Measurements from ENCODE around the gene LRP2. TPM values are rescaled to one million over a fixed set of nuclear protein-coding genes. Genes with fewer than 3 reads are reported as not detected.

Gene LRP2
- total and polyA plus RNA-seq, 2 donors, result 0.26 TPM; not detected in 1

- no peaks in the 10 kb centered on the region for H3K4me1 ChIP-seq (ENCODE audit: insufficient read depth)
- H3K36me3 ChIP-seq (ENCODE audit: insufficient read depth), result no peaks in the 10 kb centered on the region
- DNase-seq (ENCODE audit: extremely low spot score), result no peak
- H3K4me3 ChIP-seq (ENCODE audit: low read depth, low read length), result no peak overlapping the region
- 54% methylated on average over 4 of the region's 4 CpGs for WGBS
- H3K27ac ChIP-seq (ENCODE audit: low read depth), result no peak overlapping the region
These were observed 60.6 kb downstream of the LRP2 start for GRCh38 chr2:169301596-169302335.

GRCh38 chr2:169300636-169301530, 61.5 kb downstream of the LRP2 start:
- Histone ChIP-seq H3K36me3 (ENCODE audit: insufficient read depth) (no peaks in the 10 kb centered on the region), H3K4me3 (ENCODE audit: low read depth, low read length) (no peak overlapping the region), H3K4me1 (ENCODE audit: insufficient read depth) (no peaks in the 10 kb centered on the region), H3K27ac (ENCODE audit: low read depth) (no peak overlapping the region)
- DNase-seq (ENCODE audit: extremely low spot score), result no peak
- WGBS, result 28% methylated on average over 5 of the region's 5 CpGs

DNA sequence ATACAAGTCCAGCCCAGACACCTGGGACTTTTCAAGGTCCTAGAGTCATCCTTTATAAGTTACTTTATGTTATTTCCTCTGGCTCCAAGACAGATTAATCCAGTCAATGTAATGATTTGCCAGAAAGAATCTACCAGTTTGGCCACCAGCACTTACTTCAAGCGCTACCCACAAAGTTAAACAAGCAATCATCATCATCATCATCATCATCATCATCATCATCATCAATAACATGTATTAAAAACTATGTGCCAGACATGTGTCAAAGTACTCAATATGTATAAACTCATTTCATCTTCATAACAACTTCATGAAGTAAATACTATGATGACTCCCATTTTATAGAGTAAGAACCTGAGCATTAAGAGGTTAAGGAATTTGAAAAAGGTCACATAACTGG, 64.3 kb downstream of the LRP2 start:
- Histone ChIP-seq H3K4me1 (ENCODE audit: insufficient read depth) (no peaks in the 10 kb centered on the region), H3K4me3 (ENCODE audit: low read depth, low read length) (no peak overlapping the region), H3K27ac (ENCODE audit: low read depth) (no peak overlapping the region), H3K36me3 (ENCODE audit: insufficient read depth) (no peaks in the 10 kb centered on the region)
- 95% methylated on average over 1 of the region's 1 CpG for WGBS
- DNase-seq (ENCODE audit: extremely low spot score), result no peak

DNA sequence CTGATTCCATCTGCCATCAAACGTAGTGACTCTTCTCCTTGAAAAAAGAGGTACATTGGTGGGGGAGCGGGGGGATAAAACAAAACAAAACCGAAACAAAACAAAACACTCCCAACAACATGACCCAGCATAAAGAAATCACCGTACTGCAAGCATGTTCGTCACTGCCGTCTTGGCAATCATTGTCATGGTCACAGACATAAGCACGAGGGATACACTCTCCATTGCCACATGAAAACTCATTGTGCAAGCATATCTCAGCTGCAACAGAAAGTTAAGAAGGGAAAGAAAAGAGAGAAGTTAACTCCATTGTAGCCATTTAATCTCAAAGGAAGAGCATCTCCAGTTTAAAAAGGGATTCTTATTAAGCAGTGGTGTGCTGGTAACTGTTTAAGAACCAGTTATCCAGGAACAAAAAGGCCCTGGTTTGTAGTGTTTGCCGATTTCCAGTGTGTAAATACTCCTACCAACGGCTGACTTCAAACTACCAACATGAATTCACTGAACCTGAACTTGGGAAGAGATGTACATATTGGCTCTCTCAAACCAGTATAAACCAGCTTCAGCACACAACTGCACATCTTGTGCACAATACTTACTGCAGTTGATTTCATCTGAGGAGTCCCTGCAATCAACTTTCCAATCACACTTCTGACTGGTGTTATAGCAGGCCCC, 68.2 kb downstream of the LRP2 start:
- no peaks in the 10 kb centered on the region for H3K36me3 ChIP-seq (ENCODE audit: insufficient read depth)
- DNase-seq (ENCODE audit: extremely low spot score), result no peak
- H3K27ac ChIP-seq (ENCODE audit: low read depth), result no peak overlapping the region
- H3K4me1 ChIP-seq (ENCODE audit: insufficient read depth), result no peaks in the 10 kb centered on the region
- WGBS, result 82% methylated on average over 9 of the region's 9 CpGs
- no peak overlapping the region for H3K4me3 ChIP-seq (ENCODE audit: low read depth, low read length)

DNA sequence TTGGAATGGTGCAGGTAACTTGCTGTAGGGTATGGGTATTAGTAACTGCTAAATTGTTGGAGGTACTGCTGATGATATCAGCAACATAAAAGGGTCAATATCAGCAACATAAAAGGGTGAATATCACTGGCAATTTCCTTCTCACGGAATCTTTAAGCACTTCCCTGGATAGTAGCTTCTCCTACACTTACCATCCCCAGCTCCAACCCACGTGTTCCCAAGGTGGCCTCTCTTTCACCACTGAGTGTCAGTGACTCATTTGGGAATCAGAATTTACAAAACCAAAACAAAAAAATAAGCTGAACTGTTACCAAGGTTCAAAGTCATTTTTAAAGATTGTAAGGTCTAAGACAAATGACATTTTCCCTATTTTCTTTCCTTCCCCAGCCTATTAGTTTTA, 70.8 kb downstream of the LRP2 start:
- DNase-seq (ENCODE audit: extremely low spot score), result no peak
- WGBS, result 34% methylated on average over 2 of the region's 2 CpGs
- H3K36me3 ChIP-seq (ENCODE audit: insufficient read depth), result no peaks in the 10 kb centered on the region
- H3K27ac ChIP-seq (ENCODE audit: low read depth), result no peak overlapping the region
- H3K4me3 ChIP-seq (ENCODE audit: low read depth, low read length), result no peak overlapping the region
- no peaks in the 10 kb centered on the region for H3K4me1 ChIP-seq (ENCODE audit: insufficient read depth)

- Histone ChIP-seq H3K4me1 (ENCODE audit: insufficient read depth) (no peaks in the 10 kb centered on the region), H3K4me3 (ENCODE audit: low read depth, low read length) (no peak overlapping the region), H3K27ac (ENCODE audit: low read depth) (no peak overlapping the region), H3K36me3 (ENCODE audit: insufficient read depth) (no peaks in the 10 kb centered on the region)
- DNase-seq (ENCODE audit: extremely low spot score), result no peak
- WGBS, result 37% methylated on average over 3 of the region's 3 CpGs
These were observed 71.9 kb downstream of the LRP2 start for GRCh38 chr2:169290433-169290832.

DNA sequence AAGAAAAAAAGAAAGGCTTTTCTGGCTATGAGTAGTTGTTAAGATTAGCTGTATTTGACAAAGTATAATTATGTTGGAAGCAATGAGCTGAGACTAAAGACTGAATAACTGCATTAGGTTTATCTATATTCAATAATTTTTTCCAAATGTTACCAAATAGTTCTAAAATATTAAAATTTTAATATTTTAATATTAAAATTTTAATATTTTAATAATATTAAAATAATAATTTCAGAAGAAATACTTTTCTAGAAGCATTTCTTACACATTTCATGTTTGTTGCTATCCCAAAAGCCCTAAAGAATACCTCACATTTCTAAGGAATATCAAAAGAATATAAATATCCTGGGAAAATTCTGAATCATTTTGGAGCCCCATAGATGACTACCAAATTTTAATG, 74.7 kb downstream of the LRP2 start:
- Histone ChIP-seq H3K4me3 (ENCODE audit: low read depth, low read length) (no peak overlapping the region), H3K36me3 (ENCODE audit: insufficient read depth) (no peaks in the 10 kb centered on the region), H3K4me1 (ENCODE audit: insufficient read depth) (no peaks in the 10 kb centered on the region), H3K27ac (ENCODE audit: low read depth) (no peak overlapping the region)
- no peak for DNase-seq (ENCODE audit: extremely low spot score)

GRCh38 chr2:169286624-169287231, 75.6 kb downstream of the LRP2 start:
- Histone ChIP-seq H3K4me3 (ENCODE audit: low read depth, low read length) (no peak overlapping the region), H3K36me3 (ENCODE audit: insufficient read depth) (no peaks in the 10 kb centered on the region), H3K4me1 (ENCODE audit: insufficient read depth) (no peaks in the 10 kb centered on the region), H3K27ac (ENCODE audit: low read depth) (no peak overlapping the region)
- DNase-seq (ENCODE audit: extremely low spot score), result no peak
- WGBS, result 68% methylated on average over 4 of the region's 4 CpGs

DNA sequence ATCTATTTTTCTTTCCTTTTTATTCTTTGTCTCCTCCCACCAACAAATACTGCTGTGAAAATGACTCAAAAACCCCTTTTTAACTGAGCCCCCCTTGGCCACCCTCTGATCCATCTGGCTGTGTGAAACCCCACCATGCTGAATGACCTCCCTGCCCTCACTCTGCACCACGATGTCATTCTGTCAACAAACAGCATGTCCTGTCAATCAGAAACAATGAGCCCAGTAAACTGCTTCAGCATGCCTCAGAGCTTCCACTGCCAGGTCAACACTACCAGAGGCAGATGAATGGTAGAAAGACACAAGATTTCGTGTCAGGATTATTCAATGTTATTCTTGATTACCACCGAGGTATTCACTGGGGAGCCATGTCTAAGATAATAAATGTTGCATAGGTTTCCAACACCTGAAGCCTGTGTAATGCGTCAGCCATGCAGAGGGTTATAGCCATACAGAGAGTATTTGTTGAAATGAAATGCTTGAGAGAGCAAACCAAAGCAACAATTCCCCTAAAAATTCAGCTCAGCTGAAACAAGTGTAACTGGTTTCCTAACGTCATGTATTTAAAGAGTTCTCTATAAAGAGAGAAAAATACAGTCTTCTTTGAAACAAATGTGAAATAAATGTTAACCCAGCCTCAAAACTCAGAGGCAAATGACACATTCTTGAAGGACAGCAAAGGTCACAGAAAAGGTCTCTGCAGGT, 76.7 kb downstream of the LRP2 start:
- no peak for DNase-seq (ENCODE audit: extremely low spot score)
- no peaks in the 10 kb centered on the region for H3K36me3 ChIP-seq (ENCODE audit: insufficient read depth)
- H3K4me3 ChIP-seq (ENCODE audit: low read depth, low read length), result no peak overlapping the region
- WGBS, result 57% methylated on average over 5 of the region's 5 CpGs
- H3K4me1 ChIP-seq (ENCODE audit: insufficient read depth), result no peaks in the 10 kb centered on the region
- H3K27ac ChIP-seq (ENCODE audit: low read depth), result no peak overlapping the region

- Histone ChIP-seq H3K4me1 (ENCODE audit: insufficient read depth) (no peaks in the 10 kb centered on the region), H3K36me3 (ENCODE audit: insufficient read depth) (no peaks in the 10 kb centered on the region), H3K4me3 (ENCODE audit: low read depth, low read length) (no peak overlapping the region), H3K27ac (ENCODE audit: low read depth) (no peak overlapping the region)
- DNase-seq (ENCODE audit: extremely low spot score), result no peak
- 94% methylated on average over 4 of the region's 4 CpGs for WGBS
These were observed 81.8 kb downstream of the LRP2 start for GRCh38 chr2:169280502-169280901.

- Histone ChIP-seq H3K36me3 (ENCODE audit: insufficient read depth) (peaks cover 1% of the 10 kb centered on the region), H3K27ac (ENCODE audit: low read depth) (no peak overlapping the region), H3K4me3 (ENCODE audit: low read depth, low read length) (no peak overlapping the region), H3K4me1 (ENCODE audit: insufficient read depth) (no peaks in the 10 kb centered on the region)
- DNase-seq (ENCODE audit: extremely low spot score), result no peak
- WGBS, result 77% methylated on average over 7 of the region's 7 CpGs
These were observed 86.5 kb downstream of the LRP2 start for GRCh38 chr2:169275696-169276444.

- DNase-seq (ENCODE audit: extremely low spot score), result no peak
- H3K4me3 ChIP-seq (ENCODE audit: low read depth, low read length), result no peak overlapping the region
- H3K4me1 ChIP-seq (ENCODE audit: insufficient read depth), result no peaks in the 10 kb centered on the region
- no peak overlapping the region for H3K27ac ChIP-seq (ENCODE audit: low read depth)
- 85% methylated on average over 4 of the region's 4 CpGs for WGBS
- H3K36me3 ChIP-seq (ENCODE audit: insufficient read depth), result peaks cover 1% of the 10 kb centered on the region
These were observed 90.3 kb downstream of the LRP2 start for GRCh38 chr2:169272010-169272409.
